GM12878 (cell line): ENCODE data around the gene HSPB6. TPM values are rescaled to one million over a fixed set of nuclear protein-coding genes. Genes with fewer than 3 reads are reported as not detected.

ENCODE experiments used
- ATAC-seq: fragments of 200-7000 bp; cut with Tn5 transposase; 3 replicates; pipeline ENCODE4 v1.9.1; 2020; ENCODE audit warnings: mild to moderate bottlenecking, moderate library complexity
- Bru-seq: library from RNA; stranded (reverse); fragments of 400-500 nt; gene quantifications from one replicate; lab custom pipeline; 2021; lab: Mats Ljungman, UMichigan
- BruChase-seq, 2 experiments: library from RNA; stranded (reverse); fragments of 400-500 nt; gene quantifications; one replicate each; lab custom pipeline; 2021; lab: Mats Ljungman, UMichigan
- BruUV-seq: library from RNA; stranded (reverse); fragments of 400-500 nt; replicated peaks from 2 replicates; lab custom pipeline; 2021; lab: Mats Ljungman, UMichigan
- CTCF ChIA-PET: fragments of 300-600 bp; sonication (Branson Sonifier 250); formaldehyde crosslinking; extraction: SDS; loops from one replicate; lab custom pipeline; 2021; ENCODE audit warnings: inconsistent platforms; lab: Yijun Ruan, JAX
- POLR2A ChIA-PET: fragments of 350-600 bp; formaldehyde crosslinking; extraction: SDS; loops from one replicate; lab custom pipeline; 2021; ENCODE audit warnings: inconsistent platforms; lab: Charles Lee
- RAD21 ChIA-PET: fragments of 300-600 bp; sonication (Branson Sonifier 250); formaldehyde crosslinking; loops from one replicate; lab custom pipeline; 2023; ENCODE audit warnings: antibody characterized with exemption; ENCODE audit not compliant: unreplicated experiment; lab: Charles Lee
- SMC1A ChIA-PET: fragments of 300-600 bp; sonication (Branson Sonifier 250); formaldehyde crosslinking; loops from one replicate; lab custom pipeline; 2023; ENCODE audit not compliant: unreplicated experiment, uncharacterized antibody; lab: Charles Lee
- DNase-seq: peaks from one replicate; pipeline ENCODE4 v3.0.0-alpha.2; 2011; ENCODE audit warnings: low read depth, low spot score
- FAIRE-seq: peaks from 3 replicates; lab custom pipeline; 2011; peaks lifted over from hg19 to GRCh38; lab: Jason Lieb, UNC
- H2AFZ ChIP-seq: 2 replicates; pipeline ENCODE4 v1.6.0; 2011; ENCODE audit warnings: low read depth, low read length, control low read depth; ENCODE audit not compliant: control insufficient read depth
- H3K27ac ChIP-seq: 2 replicates; pipeline ENCODE4 v1.5.1; 2011; ENCODE audit warnings: control low read depth; ENCODE audit not compliant: control insufficient read depth, insufficient read depth
- H3K27me3 ChIP-seq, 2 experiments: replicated peaks in 1 of 2; 2 replicates each; pipeline versions ENCODE4 v1.6.0 to v1.6.1; 2011; ENCODE audit warnings: low read length in 1 of 2; ENCODE audit not compliant: control insufficient read depth in 2 of 2, insufficient read depth in 2 of 2
- H3K36me3 ChIP-seq, 2 experiments: 2 replicates each; pipeline ENCODE4 v1.5.1; 2011; ENCODE audit warnings: low read length in 1 of 2; ENCODE audit not compliant: control insufficient read depth in 2 of 2, insufficient read depth in 2 of 2
- H3K4me1 ChIP-seq: 2 replicates; pipeline ENCODE4 v1.6.1; 2011; ENCODE audit warnings: mild to moderate bottlenecking, low read length, moderate library complexity, mixed read lengths; ENCODE audit not compliant: control insufficient read depth, insufficient read depth
- H3K4me2 ChIP-seq: 2 replicates; pipeline ENCODE4 v1.6.0; 2011; ENCODE audit warnings: control low read depth; ENCODE audit not compliant: control insufficient read depth, insufficient read depth
- H3K4me3 ChIP-seq: fragments of 200-600 bp; sonication (generic); 2 replicates; pipeline ENCODE4 v1.5.1; 2016
- H3K79me2 ChIP-seq: 2 replicates; pipeline ENCODE4 v1.6.0; 2011; ENCODE audit warnings: low read length; ENCODE audit not compliant: control insufficient read depth, insufficient read depth
- H3K9ac ChIP-seq: 2 replicates; pipeline ENCODE4 v1.8.0; 2011; ENCODE audit warnings: low read length, control low read depth, mixed read lengths; ENCODE audit not compliant: control insufficient read depth, insufficient read depth
- H3K9me3 ChIP-seq: replicated peaks from 3 replicates; pipeline ENCODE4 v1.5.1; 2011; ENCODE audit warnings: mild to moderate bottlenecking, low read length; ENCODE audit not compliant: control insufficient read depth, insufficient read depth
- H4K20me1 ChIP-seq: 2 replicates; pipeline ENCODE4 v1.6.0; 2011; ENCODE audit not compliant: control insufficient read depth, insufficient read depth
- SMAD5 ChIP-seq: IDR thresholded peaks from 2 replicates; pipeline ENCODE4 v1.6.1; 2016; ENCODE audit warnings: antibody characterized with exemption, low read depth
- SREBF1 ChIP-seq: IDR thresholded peaks from 2 replicates; pipeline ENCODE4 v1.6.1; 2012; ENCODE audit warnings: mild to moderate bottlenecking, low read length
- WGBS: methylation state at CpG from one replicate; pipeline ENCODE4 v1.1.6; 2016; ENCODE audit warnings: low lambda C conversion rate; ENCODE audit not compliant: insufficient replicate concordance, insufficient coverage; ENCODE audit errors: missing lambda C conversion rate; 5-methylcytosine and 5-hydroxymethylcytosine counted together
- in situ Hi-C: fragments of 300-500 bp; cut with MboI; formaldehyde crosslinking; loops from 9 replicates; pipeline ENCODE4 v1.14.3; 2018; ENCODE audit warnings: mixed read lengths
- intact Hi-C: fragments of 100-400 bp; cut with micrococcal nuclease; formaldehyde crosslinking; loops from one replicate; pipeline ENCODE4 v1.14.2; 2022; ENCODE audit not compliant: unreplicated experiment
- long read RNA-seq, 2 experiments: library from polyadenylated mRNA; unstranded; transcript quantifications; one replicate each; pipeline ENCODE4 v2.0.0, GENCODE V29; 2019 to 2020
- polyA minus RNA-seq, 3 experiments: library from RNA; depleted of rRNA, polyadenylated mRNA; stranded (reverse); fragments of >200 nt; gene quantifications; 2 replicates each; pipeline ENCODE4 v1.2.3, GENCODE V29; 2011
- polyA plus RNA-seq, 11 experiments: library from polyadenylated mRNA; depleted of rRNA in 4 of 11; unstranded in 6 of 11; stranded (reverse) in 5 of 11; fragments of >200 nt; fragmentation: Nextera tagmentation in 4 of 11; fragmentation: Illumina TruSeq in 1 of 11; extraction: Ambion mirVana in 4 of 11; extraction: Trizol in 1 of 11; gene quantifications; 1 replicate in 1 of 11; 2 replicates in 10 of 11; pipeline versions ENCODE4 v1.2.1 to v1.2.3, GENCODE V29; 2011 to 2016; ENCODE audit warnings: inconsistent platforms in 2 of 11, missing spikeins in 2 of 11, low read depth in 1 of 11
- total RNA-seq, 4 experiments: library from RNA; depleted of rRNA in 3 of 4; stranded (reverse); fragments of >200 nt in 3 of 4; fragmentation: Illumina TruSeq in 1 of 4; extraction: Trizol in 1 of 4; gene quantifications; 2 replicates each; pipeline versions ENCODE4 v1.2.1 to v1.2.3, GENCODE V29; 2013 to 2021
- TF ChIP-seq, protein P1 (sequence below): fragments of 450-650 bp; IDR thresholded peaks from 2 replicates; pipeline ENCODE4 v1.6.1; 2017; ENCODE audit warnings: mild to moderate bottlenecking, moderate library complexity
- TF ChIP-seq, protein P2 (sequence below): IDR thresholded peaks from 2 replicates; pipeline ENCODE4 v1.6.1; 2012; ENCODE audit warnings: improper control_type of control experiment, low read depth, low read length; ENCODE audit not compliant: insufficient replicate concordance

Gene HSPB6, protein sequence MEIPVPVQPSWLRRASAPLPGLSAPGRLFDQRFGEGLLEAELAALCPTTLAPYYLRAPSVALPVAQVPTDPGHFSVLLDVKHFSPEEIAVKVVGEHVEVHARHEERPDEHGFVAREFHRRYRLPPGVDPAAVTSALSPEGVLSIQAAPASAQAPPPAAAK
- total RNA-seq (2013; cell fraction: nucleolus; rRNA removed), result 0.52 TPM in 1 of 2 replicates, not detected in the other
- not detected in 2 replicates for total RNA-seq (2014; rRNA removed)
- total RNA-seq (2014; rRNA removed; fragmentation: Illumina TruSeq; extraction: Trizol), result not detected in 2 replicates
- 0.51 and 1.6 TPM in 2 replicates for total RNA-seq (2021)
- polyA plus RNA-seq (2011; ENCODE audit: low read depth), result not detected
- polyA plus RNA-seq (2011; rRNA removed), result 0.12 and 0.20 TPM in 2 replicates
- 0.15 and 0.28 TPM in 2 replicates for polyA plus RNA-seq (2011; cell fraction: cytosol; rRNA removed)
- 0.60 and 1.5 TPM in 2 replicates for polyA plus RNA-seq (2011; cell fraction: nucleus; rRNA removed)
- 0.10 and 0.20 TPM in 2 replicates for polyA plus RNA-seq (2012)
- 0.13 and 0.16 TPM in 2 replicates for polyA plus RNA-seq (2014; fragmentation: Illumina TruSeq; extraction: Trizol)
- polyA plus RNA-seq (2014; fragmentation: Nextera tagmentation; extraction: Ambion mirVana), result not detected
- polyA plus RNA-seq (2014; rRNA removed), result 0.09 TPM in 1 of 2 replicates, not detected in the other
- polyA plus RNA-seq (2016; fragmentation: Nextera tagmentation; extraction: Ambion mirVana), result under 1 TPM; 0.52 TPM
- not detected in 2 replicates for polyA minus RNA-seq (2011; rRNA and poly(A)+ RNA removed)
- 0.80 TPM in 1 of 2 replicates, not detected in the other for polyA minus RNA-seq (2011; cell fraction: cytosol; rRNA and poly(A)+ RNA removed)
- polyA minus RNA-seq (2011; cell fraction: nucleus; rRNA and poly(A)+ RNA removed), result 0.36 and 0.77 TPM in 2 replicates
- percentile 23 among the genes with signal in this experiment for Bru-seq, nascent RNA
- percentile 18 among the genes with signal in this experiment for BruChase-seq, experiment 1, labeled RNA remaining after a 6-hour chase
- percentile 29 among the genes with signal in this experiment for BruChase-seq, experiment 2, labeled RNA remaining after a 2-hour chase
- long read RNA-seq, experiment 1, result 0 reads
- long read RNA-seq, experiment 2, result 0 reads

DNA sequence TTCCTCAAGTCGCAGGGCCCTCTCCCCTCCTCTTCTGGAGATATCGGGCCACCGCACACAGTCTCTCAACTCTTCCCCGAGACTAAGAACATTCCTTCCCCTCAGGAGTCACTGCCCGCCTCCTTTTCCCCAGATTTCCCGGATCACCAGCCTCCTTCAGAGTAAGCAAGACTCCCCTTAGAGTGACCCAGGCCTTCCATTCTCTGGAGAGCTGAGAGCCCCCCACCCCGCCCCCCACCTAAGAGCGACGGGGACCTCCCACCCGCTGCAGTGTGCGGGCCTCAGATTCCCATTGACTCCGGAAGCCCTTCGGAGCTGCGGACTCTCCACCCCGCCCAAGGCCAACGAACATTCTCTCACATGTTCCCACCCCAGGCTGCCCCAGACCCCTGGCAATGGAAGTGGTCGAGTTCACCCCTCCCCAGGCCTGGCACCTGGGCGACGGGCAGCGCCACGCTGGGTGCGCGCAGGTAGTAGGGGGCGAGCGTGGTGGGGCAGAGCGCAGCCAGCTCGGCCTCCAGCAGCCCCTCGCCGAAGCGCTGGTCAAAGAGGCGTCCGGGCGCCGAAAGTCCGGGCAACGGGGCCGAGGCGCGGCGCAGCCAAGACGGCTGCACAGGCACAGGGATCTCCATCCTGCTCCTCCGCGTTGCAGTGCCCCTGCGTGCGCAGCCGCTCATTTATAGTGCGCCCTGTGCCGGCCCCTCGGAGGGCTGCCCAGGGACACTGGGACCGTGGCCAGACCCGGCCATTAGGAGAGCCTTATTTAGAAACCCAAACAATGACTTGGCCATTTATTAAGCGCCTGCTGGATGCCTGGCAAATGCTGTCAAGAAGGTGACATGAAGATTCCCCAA is at the start of gene HSPB6:
TSS of gene HSPB6 (minus strand) at position 653 of the 854 bp plus-strand sequence. CDS start at position 632, 21 bp downstream.
- Histone ChIP-seq H4K20me1 (no peaks in the 10 kb centered on the region), H2AFZ (peak within 1 kb of the TSS; percentile 62), H3K79me2 (peaks cover 11% of the 10 kb centered on the region), H3K27ac (peak within 1 kb of the TSS; percentile 62), H3K36me3 (peaks cover 0 to 2% of the 10 kb centered on the region in 2 experiments; a peak in 2 of 4 replicates), H3K9ac (peak within 1 kb of the TSS; percentile 73), H3K4me3 (peak within 1 kb of the TSS; percentile 88), H3K4me2 (peak within 1 kb of the TSS; percentile 99), H3K9me3 (no peaks in the 10 kb centered on the region), H3K27me3 (no peaks in the 10 kb centered on the region), H3K4me1 (peaks cover 15% of the 10 kb centered on the region)
- ChIA-PET CTCF (interaction anchor here (0.7 kb wide), 1 partner anchor 9 kb away, joined by 3 read pairs; the partner anchor contains the start of gene LIN37), SMC1A (no interaction called here), RAD21 (interaction anchor here (0.7 to 1.2 kb wide), 3 partner anchors 9 to 62 kb away, joined by 3 read pairs; partner anchors contain the start of genes PSENEN and U2AF1L4), POLR2A (interaction anchor here (0.5 to 2.2 kb wide), 5 partner anchors 7 to 199 kb away, joined by 3 to 18 read pairs (median 6); partner anchors contain the start of genes IGFLR1, LIN37, PSENEN and U2AF1L4)
- TF ChIP-seq SMAD5 (no peak), SREBF1 (no peak)
- TF ChIP-seq, protein P1, sequence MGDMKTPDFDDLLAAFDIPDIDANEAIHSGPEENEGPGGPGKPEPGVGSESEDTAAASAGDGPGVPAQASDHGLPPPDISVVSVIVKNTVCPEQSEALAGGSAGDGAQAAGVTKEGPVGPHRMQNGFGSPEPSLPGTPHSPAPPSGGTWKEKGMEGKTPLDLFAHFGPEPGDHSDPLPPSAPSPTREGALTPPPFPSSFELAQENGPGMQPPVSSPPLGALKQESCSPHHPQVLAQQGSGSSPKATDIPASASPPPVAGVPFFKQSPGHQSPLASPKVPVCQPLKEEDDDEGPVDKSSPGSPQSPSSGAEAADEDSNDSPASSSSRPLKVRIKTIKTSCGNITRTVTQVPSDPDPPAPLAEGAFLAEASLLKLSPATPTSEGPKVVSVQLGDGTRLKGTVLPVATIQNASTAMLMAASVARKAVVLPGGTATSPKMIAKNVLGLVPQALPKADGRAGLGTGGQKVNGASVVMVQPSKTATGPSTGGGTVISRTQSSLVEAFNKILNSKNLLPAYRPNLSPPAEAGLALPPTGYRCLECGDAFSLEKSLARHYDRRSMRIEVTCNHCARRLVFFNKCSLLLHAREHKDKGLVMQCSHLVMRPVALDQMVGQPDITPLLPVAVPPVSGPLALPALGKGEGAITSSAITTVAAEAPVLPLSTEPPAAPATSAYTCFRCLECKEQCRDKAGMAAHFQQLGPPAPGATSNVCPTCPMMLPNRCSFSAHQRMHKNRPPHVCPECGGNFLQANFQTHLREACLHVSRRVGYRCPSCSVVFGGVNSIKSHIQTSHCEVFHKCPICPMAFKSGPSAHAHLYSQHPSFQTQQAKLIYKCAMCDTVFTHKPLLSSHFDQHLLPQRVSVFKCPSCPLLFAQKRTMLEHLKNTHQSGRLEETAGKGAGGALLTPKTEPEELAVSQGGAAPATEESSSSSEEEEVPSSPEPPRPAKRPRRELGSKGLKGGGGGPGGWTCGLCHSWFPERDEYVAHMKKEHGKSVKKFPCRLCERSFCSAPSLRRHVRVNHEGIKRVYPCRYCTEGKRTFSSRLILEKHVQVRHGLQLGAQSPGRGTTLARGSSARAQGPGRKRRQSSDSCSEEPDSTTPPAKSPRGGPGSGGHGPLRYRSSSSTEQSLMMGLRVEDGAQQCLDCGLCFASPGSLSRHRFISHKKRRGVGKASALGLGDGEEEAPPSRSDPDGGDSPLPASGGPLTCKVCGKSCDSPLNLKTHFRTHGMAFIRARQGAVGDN, result no peak
- TF ChIP-seq, protein P2, sequence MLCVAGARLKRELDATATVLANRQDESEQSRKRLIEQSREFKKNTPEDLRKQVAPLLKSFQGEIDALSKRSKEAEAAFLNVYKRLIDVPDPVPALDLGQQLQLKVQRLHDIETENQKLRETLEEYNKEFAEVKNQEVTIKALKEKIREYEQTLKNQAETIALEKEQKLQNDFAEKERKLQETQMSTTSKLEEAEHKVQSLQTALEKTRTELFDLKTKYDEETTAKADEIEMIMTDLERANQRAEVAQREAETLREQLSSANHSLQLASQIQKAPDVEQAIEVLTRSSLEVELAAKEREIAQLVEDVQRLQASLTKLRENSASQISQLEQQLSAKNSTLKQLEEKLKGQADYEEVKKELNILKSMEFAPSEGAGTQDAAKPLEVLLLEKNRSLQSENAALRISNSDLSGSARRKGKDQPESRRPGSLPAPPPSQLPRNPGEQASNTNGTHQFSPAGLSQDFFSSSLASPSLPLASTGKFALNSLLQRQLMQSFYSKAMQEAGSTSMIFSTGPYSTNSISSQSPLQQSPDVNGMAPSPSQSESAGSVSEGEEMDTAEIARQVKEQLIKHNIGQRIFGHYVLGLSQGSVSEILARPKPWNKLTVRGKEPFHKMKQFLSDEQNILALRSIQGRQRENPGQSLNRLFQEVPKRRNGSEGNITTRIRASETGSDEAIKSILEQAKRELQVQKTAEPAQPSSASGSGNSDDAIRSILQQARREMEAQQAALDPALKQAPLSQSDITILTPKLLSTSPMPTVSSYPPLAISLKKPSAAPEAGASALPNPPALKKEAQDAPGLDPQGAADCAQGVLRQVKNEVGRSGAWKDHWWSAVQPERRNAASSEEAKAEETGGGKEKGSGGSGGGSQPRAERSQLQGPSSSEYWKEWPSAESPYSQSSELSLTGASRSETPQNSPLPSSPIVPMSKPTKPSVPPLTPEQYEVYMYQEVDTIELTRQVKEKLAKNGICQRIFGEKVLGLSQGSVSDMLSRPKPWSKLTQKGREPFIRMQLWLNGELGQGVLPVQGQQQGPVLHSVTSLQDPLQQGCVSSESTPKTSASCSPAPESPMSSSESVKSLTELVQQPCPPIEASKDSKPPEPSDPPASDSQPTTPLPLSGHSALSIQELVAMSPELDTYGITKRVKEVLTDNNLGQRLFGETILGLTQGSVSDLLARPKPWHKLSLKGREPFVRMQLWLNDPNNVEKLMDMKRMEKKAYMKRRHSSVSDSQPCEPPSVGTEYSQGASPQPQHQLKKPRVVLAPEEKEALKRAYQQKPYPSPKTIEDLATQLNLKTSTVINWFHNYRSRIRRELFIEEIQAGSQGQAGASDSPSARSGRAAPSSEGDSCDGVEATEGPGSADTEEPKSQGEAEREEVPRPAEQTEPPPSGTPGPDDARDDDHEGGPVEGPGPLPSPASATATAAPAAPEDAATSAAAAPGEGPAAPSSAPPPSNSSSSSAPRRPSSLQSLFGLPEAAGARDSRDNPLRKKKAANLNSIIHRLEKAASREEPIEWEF, result no peak
- ATAC-seq, result no peak
- WGBS, result 41% methylated on average over 33 of the region's 52 CpGs
- no TSS peak for BruUV-seq
- in situ Hi-C loops (no loop called here), intact Hi-C loops (no loop called here)
- no peak for FAIRE-seq
- no peak for DNase-seq
